ENCODE results near the gene ARMC7.

The ARMC7 gene

DNA sequence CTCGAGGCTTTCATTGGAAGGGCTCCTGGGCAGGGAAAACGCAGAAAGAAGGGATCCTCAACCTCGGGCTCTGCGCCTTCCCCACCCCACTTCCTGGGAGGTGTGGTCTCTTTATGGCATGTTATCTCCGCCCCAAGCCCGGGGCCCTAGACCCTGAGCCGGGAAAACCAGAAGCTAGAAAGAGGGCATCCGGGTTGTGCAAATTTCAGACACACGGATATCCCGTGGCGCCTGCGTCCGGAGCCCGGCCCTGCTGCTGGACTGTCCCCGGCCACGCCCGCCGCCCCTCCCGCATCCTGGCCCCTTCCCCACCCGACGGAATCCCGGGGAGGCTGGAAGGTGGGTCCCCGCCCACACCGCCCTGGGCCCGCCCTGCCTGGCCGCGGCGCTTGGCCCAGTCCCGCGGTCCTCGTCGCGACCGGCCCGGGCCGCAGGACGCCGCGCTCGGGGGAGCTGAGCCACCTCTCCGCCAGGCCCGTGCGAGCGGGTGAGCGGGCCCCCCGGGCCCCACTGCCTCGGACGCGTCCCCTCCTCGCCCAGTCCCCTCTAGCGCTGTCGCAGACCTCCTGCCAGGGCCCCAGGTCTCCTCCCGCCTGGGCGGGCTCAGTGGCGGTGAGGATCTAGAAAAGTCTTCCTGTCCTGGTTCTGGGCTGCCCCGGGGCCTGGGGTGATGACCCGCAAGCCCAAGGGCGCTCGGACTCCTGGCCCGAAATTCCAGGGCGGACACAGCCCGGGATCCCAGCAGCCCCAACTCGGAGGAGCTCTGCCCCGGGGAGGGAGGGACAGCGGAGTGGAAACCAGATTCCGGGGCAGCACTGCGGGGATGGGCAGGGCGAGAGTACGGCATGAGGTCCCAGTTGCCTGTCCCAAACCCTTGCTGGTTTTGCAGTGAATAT, 22.0 kb upstream of the ARMC7 start, which contains the start of gene SLC16A5:
Gene SLC16A5 (plus strand): TSS at position 397 of the 896 bp plus-strand sequence. CDS start 5,683 bp downstream, outside the sequence.
- Histone ChIP-seq H3K4me1 (ENCODE audit: control insufficient read depth, insufficient read depth, low read length, poor library complexity, severe bottlenecking) (peaks cover 10% of the 10 kb centered on the region), H3K36me3 (ENCODE audit: control insufficient read depth, insufficient read depth, low read length) (no peaks in the 10 kb centered on the region), H3K9me3 (ENCODE audit: control insufficient read depth, low read length) (no peaks in the 10 kb centered on the region), H3K27me3 (replicated peaks; ENCODE audit: control insufficient read depth, insufficient read depth, low read length, poor library complexity, severe bottlenecking) (no peaks in the 10 kb centered on the region), H3K4me3 (ENCODE audit: insufficient read depth, low read depth, low read length, poor library complexity, severe bottlenecking) (peak within 1 kb of the TSS; percentile 70), H3K27ac (ENCODE audit: insufficient read depth, low read length, poor library complexity, severe bottlenecking) (peak within 1 kb of the TSS; percentile 58)
- peak in 2 of 3 donors; percentile 16 to 25 for DNase-seq

DNA sequence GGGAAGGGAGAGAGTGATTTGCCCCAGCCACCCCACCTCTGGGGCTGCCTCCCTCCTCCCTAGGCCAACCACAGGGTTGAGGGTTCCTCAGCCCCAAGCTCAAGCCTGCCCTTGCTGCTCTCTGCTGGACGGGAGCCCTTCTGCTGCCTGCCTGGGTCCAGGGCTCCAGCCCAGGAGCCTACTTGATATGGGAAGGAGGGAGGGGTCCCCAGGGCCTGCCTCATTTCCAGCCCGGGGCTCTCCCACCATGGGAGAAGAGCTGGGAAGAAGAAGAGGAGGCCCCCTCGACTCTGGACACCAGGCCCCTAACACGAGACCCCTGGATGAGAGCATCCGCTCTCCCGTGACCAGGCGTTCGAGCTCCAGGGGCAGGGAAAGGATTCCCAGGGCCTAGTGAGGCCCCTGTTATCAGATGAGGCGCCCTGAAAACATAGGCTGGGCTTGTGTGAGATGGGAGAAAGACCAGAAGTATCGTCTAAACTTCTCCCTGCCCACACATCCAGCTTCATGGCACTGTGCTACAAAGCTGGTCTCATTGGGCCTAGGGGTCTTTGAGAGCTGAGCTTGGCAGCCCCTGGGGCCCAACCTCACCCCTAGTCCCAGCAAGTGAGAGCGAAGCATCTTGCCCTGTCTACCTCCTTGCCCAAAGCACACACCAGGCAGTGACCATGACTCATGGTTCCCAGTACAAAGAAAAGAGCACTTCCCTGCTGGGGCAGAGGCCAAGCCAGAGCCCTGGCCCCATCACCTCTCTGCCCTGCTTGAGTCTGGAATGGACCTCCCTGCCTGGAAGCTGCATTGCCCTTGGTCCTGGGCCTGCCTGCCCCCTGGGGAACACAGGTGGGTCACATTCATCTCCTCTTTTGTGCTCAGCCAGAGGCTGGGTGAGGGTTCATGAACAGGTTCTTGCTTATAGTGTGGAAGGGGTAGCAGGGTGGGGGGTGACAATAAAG, 21.0 kb upstream of the ARMC7 start:
- no peak for DNase-seq
- Histone ChIP-seq H3K9me3 (ENCODE audit: control insufficient read depth, low read length) (no peaks in the 10 kb centered on the region), H3K36me3 (ENCODE audit: control insufficient read depth, insufficient read depth, low read length) (no peaks in the 10 kb centered on the region), H3K27me3 (replicated peaks; ENCODE audit: control insufficient read depth, insufficient read depth, low read length, poor library complexity, severe bottlenecking) (no peaks in the 10 kb centered on the region), H3K4me1 (ENCODE audit: control insufficient read depth, insufficient read depth, low read length, poor library complexity, severe bottlenecking) (peaks cover 10% of the 10 kb centered on the region), H3K27ac (ENCODE audit: insufficient read depth, low read length, poor library complexity, severe bottlenecking) (no peak overlapping the region), H3K4me3 (ENCODE audit: insufficient read depth, low read depth, low read length, poor library complexity, severe bottlenecking) (peak overlapping the region; percentile 70)

DNA sequence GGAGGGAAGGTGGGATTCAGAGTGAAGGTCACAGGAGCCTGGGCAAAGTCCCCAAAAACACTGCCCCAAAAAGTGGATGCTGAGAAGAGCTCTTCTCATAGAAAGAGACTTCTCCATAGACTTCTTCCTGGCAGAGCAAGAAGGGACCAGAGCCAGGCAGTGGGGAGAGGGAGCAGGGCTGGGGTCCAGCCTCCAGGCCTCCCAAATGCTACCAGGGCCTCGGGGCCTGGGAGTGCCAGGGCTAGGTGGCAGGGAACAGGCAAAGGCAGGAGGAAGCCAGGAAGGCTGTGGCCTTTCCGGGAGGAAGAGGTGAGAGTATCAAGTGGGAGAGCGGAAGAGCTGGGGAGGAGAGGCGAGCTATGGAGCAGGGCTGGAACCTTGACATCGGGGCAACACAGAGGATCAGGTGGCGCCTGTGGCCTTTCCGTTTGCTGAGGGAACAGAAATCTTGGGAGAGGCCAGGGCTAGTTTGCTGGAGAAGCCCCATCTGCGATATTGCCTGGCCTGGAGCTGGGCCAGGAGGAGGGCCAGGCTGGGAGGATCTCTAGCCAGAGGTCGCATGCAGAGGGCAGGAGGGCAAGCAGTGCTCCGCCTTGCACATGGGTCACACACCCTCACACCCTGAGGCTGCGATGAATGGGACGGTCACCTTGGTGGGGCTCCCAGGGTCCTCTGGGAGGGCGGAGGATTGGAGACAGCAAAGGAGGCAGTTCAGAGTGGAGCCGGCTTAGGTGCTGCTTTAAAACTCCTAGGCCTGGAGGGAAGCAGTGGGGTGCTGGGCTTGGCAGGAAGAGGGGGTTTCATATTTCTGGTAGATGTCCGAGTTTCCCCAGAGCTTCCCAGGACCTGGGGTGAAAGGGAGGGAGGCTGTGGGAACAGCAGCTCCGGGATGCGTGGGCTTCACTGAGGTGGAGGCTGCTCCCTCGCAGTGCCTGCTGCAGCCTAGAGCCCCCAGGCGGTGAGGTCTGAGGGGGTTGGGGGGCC, 18.6 kb upstream of the ARMC7 start:
- Histone ChIP-seq H3K36me3 (ENCODE audit: control insufficient read depth, insufficient read depth, low read length) (no peaks in the 10 kb centered on the region), H3K4me1 (ENCODE audit: control insufficient read depth, insufficient read depth, low read length, poor library complexity, severe bottlenecking) (peaks cover 5% of the 10 kb centered on the region), H3K9me3 (ENCODE audit: control insufficient read depth, low read length) (no peaks in the 10 kb centered on the region), H3K27me3 (replicated peaks; ENCODE audit: control insufficient read depth, insufficient read depth, low read length, poor library complexity, severe bottlenecking) (no peaks in the 10 kb centered on the region), H3K4me3 (ENCODE audit: insufficient read depth, low read depth, low read length, poor library complexity, severe bottlenecking) (no peak overlapping the region), H3K27ac (ENCODE audit: insufficient read depth, low read length, poor library complexity, severe bottlenecking) (no peak overlapping the region)
- no peak for DNase-seq

DNA sequence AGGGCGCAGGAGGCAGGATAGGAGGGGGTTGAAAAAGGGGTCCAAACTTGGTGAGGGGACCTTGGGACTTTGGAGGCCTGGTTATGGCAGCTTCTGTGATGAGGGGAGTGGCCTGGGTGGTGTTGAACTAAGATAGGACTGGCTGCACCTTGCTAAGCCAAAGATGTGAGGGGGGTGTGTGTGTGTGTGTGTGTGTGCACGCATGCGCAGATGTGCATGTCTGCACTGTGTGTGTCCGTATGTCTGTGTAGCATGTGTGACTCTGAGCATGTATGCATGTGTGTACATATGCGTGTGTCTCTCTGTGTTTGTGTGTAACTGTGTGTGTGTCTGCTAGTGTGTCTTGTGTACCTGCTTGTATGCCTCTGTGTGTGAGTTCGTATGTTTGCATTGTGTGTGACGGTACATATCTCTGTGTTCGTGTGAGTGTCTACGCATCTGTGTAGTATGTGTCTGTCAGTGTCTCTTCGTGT, 17.9 kb upstream of the ARMC7 start:
- H3K27me3 ChIP-seq (replicated peaks; ENCODE audit: control insufficient read depth, insufficient read depth, low read length, poor library complexity, severe bottlenecking): no peaks in the 10 kb centered on the region
- DNase-seq: no peak
- no peak overlapping the region for H3K4me3 ChIP-seq (ENCODE audit: insufficient read depth, low read depth, low read length, poor library complexity, severe bottlenecking)
- peaks cover 5% of the 10 kb centered on the region for H3K4me1 ChIP-seq (ENCODE audit: control insufficient read depth, insufficient read depth, low read length, poor library complexity, severe bottlenecking)
- H3K9me3 ChIP-seq (ENCODE audit: control insufficient read depth, low read length): no peaks in the 10 kb centered on the region
- H3K27ac ChIP-seq (ENCODE audit: insufficient read depth, low read length, poor library complexity, severe bottlenecking): no peak overlapping the region
- H3K36me3 ChIP-seq (ENCODE audit: control insufficient read depth, insufficient read depth, low read length): no peaks in the 10 kb centered on the region

DNA sequence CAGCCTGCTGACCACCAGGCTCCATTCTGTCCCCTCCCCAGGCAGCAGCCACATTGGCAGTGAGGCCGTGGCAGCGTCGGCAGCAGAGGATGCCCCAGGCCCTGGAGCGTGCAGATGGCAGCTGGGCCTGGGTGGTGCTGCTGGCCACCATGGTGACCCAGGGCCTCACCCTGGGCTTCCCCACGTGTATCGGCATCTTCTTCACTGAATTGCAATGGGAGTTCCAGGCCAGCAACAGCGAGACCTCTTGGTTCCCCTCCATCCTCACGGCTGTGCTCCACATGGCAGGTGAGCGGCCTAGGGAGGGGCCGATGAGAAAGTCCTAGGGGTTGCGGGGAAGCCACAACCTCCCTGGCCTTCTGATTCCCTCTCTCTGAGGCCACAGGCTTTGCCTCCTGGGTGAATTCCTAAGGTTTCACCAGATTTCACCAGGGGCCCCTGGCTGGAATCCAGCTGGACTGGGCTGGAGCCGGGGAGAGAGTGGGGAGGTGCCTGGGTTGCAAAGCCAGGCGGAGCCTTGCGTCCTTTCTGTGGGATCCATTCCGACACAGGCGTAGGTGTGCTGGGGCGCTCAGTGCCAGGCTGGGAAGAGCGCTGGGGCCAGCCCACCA, 16.1 kb upstream of the ARMC7 start:
- Histone ChIP-seq H3K27ac (ENCODE audit: insufficient read depth, low read length, poor library complexity, severe bottlenecking) (no peak overlapping the region), H3K4me1 (ENCODE audit: control insufficient read depth, insufficient read depth, low read length, poor library complexity, severe bottlenecking) (no peaks in the 10 kb centered on the region), H3K27me3 (replicated peaks; ENCODE audit: control insufficient read depth, insufficient read depth, low read length, poor library complexity, severe bottlenecking) (no peaks in the 10 kb centered on the region), H3K4me3 (ENCODE audit: insufficient read depth, low read depth, low read length, poor library complexity, severe bottlenecking) (no peak overlapping the region), H3K9me3 (ENCODE audit: control insufficient read depth, low read length) (no peaks in the 10 kb centered on the region), H3K36me3 (ENCODE audit: control insufficient read depth, insufficient read depth, low read length) (no peaks in the 10 kb centered on the region)
- no peak for DNase-seq

DNA sequence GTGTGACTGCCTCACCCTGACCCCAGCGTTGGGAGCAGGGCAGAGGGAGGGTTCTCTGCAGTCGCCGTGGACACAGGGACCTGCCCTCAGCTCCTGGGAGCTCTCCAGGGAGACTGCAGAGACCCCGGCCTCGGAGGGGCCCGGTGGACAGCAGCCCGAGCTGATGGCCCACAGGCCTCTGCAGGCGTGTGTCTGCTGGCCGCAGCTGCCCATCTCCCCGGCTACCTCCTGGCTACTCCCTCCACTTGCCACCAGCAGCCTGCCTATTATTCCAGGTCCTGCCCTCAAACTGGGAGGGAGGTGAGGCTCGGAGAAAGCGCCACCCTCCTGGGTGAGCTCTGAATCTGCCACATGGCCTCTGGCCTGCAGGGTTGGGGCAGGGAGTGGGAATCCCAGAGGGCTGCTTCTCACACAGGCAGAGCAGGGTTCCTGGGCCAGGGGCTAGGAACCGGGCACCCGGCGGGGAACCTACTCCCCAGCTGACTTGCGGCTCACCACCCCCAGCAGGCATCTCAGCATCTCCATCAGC, 14.8 kb upstream of the ARMC7 start:
- no peaks in the 10 kb centered on the region for H3K36me3 ChIP-seq (ENCODE audit: control insufficient read depth, insufficient read depth, low read length)
- no peak overlapping the region for H3K4me3 ChIP-seq (ENCODE audit: insufficient read depth, low read depth, low read length, poor library complexity, severe bottlenecking)
- no peak for DNase-seq
- H3K9me3 ChIP-seq (ENCODE audit: control insufficient read depth, low read length): no peaks in the 10 kb centered on the region
- H3K27ac ChIP-seq (ENCODE audit: insufficient read depth, low read length, poor library complexity, severe bottlenecking): no peak overlapping the region
- H3K4me1 ChIP-seq (ENCODE audit: control insufficient read depth, insufficient read depth, low read length, poor library complexity, severe bottlenecking): no peaks in the 10 kb centered on the region
- no peaks in the 10 kb centered on the region for H3K27me3 ChIP-seq (replicated peaks; ENCODE audit: control insufficient read depth, insufficient read depth, low read length, poor library complexity, severe bottlenecking)

DNA sequence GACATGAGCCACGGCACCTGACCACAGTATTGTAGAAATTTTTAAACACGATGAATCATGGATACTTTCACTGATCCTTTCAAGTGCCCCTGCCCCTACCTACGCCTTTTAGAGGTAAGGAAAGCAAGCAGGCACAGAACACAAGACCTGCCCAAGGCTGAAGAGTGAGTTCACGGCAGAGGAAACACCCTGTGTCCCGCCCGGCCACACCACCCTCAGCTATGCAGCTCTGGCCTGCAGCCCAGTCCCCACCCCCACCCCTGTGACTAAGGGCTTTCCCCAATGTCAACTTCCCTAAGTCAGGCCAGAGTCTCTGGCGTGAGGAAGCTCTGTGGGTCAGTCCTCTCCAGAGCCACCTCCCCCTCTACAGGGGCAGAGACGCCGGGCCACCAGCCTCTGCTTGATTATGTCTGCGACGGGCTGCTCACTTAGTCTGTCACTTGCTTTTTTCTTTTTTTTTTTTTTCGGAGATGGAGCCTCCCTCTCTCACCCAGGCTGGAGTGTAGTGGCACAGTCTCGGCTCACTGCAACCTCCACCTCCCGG, 13.6 kb upstream of the ARMC7 start:
- no peaks in the 10 kb centered on the region for H3K27me3 ChIP-seq (replicated peaks; ENCODE audit: control insufficient read depth, insufficient read depth, low read length, poor library complexity, severe bottlenecking)
- peaks cover 4% of the 10 kb centered on the region for H3K36me3 ChIP-seq (ENCODE audit: control insufficient read depth, insufficient read depth, low read length)
- no peaks in the 10 kb centered on the region for H3K9me3 ChIP-seq (ENCODE audit: control insufficient read depth, low read length)
- no peak overlapping the region for H3K4me3 ChIP-seq (ENCODE audit: insufficient read depth, low read depth, low read length, poor library complexity, severe bottlenecking)
- H3K27ac ChIP-seq (ENCODE audit: insufficient read depth, low read length, poor library complexity, severe bottlenecking): no peak overlapping the region
- no peak for DNase-seq
- H3K4me1 ChIP-seq (ENCODE audit: control insufficient read depth, insufficient read depth, low read length, poor library complexity, severe bottlenecking): no peaks in the 10 kb centered on the region

DNA sequence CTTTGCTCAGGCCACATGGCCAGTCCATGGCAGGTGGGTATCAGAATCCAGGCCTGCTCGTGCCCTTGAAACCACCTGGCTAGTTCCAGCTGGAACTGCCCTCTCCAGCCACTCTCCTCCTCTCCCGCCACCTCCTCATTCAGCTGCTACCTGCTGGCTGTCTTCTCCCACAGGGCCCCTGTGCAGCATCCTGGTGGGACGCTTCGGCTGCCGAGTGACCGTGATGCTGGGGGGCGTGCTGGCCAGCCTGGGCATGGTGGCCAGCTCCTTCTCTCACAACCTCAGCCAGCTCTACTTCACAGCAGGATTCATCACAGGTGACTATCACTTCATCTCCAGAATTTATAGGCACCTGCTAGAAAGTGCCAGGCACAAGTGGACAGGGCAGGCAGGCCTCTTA, 11.9 kb upstream of the ARMC7 start:
- H3K9me3 ChIP-seq (ENCODE audit: control insufficient read depth, low read length): no peaks in the 10 kb centered on the region
- H3K27me3 ChIP-seq (replicated peaks; ENCODE audit: control insufficient read depth, insufficient read depth, low read length, poor library complexity, severe bottlenecking): no peaks in the 10 kb centered on the region
- no peak overlapping the region for H3K4me3 ChIP-seq (ENCODE audit: insufficient read depth, low read depth, low read length, poor library complexity, severe bottlenecking)
- peaks cover 4% of the 10 kb centered on the region for H3K36me3 ChIP-seq (ENCODE audit: control insufficient read depth, insufficient read depth, low read length)
- DNase-seq: no peak
- H3K27ac ChIP-seq (ENCODE audit: insufficient read depth, low read length, poor library complexity, severe bottlenecking): no peak overlapping the region
- no peaks in the 10 kb centered on the region for H3K4me1 ChIP-seq (ENCODE audit: control insufficient read depth, insufficient read depth, low read length, poor library complexity, severe bottlenecking)

Data from effector memory CD4-positive, alpha-beta T cell (primary cell).